Fibroblast of skin of back (primary cell): ENCODE measurements around the gene MINPP1. TPM values are rescaled to one million over a fixed set of nuclear protein-coding genes. Genes with fewer than 3 reads are reported as not detected.
"Not testable (repeated sequence)": the region's sequence is repeated elsewhere in the genome, so short reads cannot be mapped to it uniquely, and the experiment has no call there.

Experiments used
- DNase-seq: peaks from one replicate; pipeline ENCODE4 v3.0.0-alpha.2; 2013
- polyA plus RNA-seq, 2 experiments: library from polyadenylated mRNA; unstranded; fragments of 120-200 nt; gene quantifications; one replicate each; pipeline ENCODE4 v1.2.1, GENCODE V29; 2013; ENCODE audit not compliant: insufficient read length in 2 of 2

The MINPP1 gene
- polyA plus RNA-seq (2013, experiment 1 of 2; ENCODE audit: insufficient read length): 19.3 TPM
- polyA plus RNA-seq (2013, experiment 2 of 2; ENCODE audit: insufficient read length): 18.8 TPM

- DNase-seq: peak; percentile 84
Observed at GRCh38 chr10:87504640-87505365, at the start of gene MINPP1. Gene MINPP1 (plus strand): TSS chr10:87504893. CDS start chr10:87504916, 23 bp downstream.

- not testable (repeated sequence) for DNase-seq
Observed at GRCh38 chr10:87456586-87457220, 48.0 kb upstream of the MINPP1 start.

GRCh38 chr10:87461751-87462150 is 42.9 kb upstream of the MINPP1 start:
- DNase-seq: not testable (repeated sequence)

- DNase-seq: not testable (repeated sequence)
Observed at GRCh38 chr10:87466849-87467248, 37.8 kb upstream of the MINPP1 start.

- not testable (repeated sequence) for DNase-seq
Observed at GRCh38 chr10:87488733-87489132, 16.0 kb upstream of the MINPP1 start.

- DNase-seq: not testable (repeated sequence)
Observed at GRCh38 chr10:87490285-87490684, 14.4 kb upstream of the MINPP1 start.

- not testable (repeated sequence) for DNase-seq
Observed at GRCh38 chr10:87492450-87492849, 12.2 kb upstream of the MINPP1 start.

- not testable (repeated sequence) for DNase-seq
Observed at GRCh38 chr10:87495446-87495845, 9.2 kb upstream of the MINPP1 start.

GRCh38 chr10:87497386-87497785 is 7.3 kb upstream of the MINPP1 start:
- not testable (repeated sequence) for DNase-seq

- DNase-seq: peak; percentile 12
Observed at GRCh38 chr10:87498106-87498789, 6.4 kb upstream of the MINPP1 start.

GRCh38 chr10:87500646-87501048 is 4.0 kb upstream of the MINPP1 start:
- no peak for DNase-seq

GRCh38 chr10:87503401-87503800 is 1.3 kb upstream of the MINPP1 start:
- DNase-seq: no peak

GRCh38 chr10:87503886-87504285 is 807 bp upstream of the MINPP1 start:
- peak; percentile 28 for DNase-seq

- no peak for DNase-seq
Observed at GRCh38 chr10:87504307-87504639, 420 bp upstream of the MINPP1 start.

- peak; percentile 56 for DNase-seq
Observed at GRCh38 chr10:87505366-87506111, 846 bp downstream of the MINPP1 start.

- DNase-seq: no peak
Observed at GRCh38 chr10:87506956-87507355, 2.3 kb downstream of the MINPP1 start.

- DNase-seq: no peak
Observed at GRCh38 chr10:87507879-87508483, 3.3 kb downstream of the MINPP1 start.

- DNase-seq: no peak
Observed at GRCh38 chr10:87508837-87509236, 4.1 kb downstream of the MINPP1 start.

GRCh38 chr10:87510025-87510424 is 5.3 kb downstream of the MINPP1 start:
- DNase-seq: no peak

- no peak for DNase-seq
Observed at GRCh38 chr10:87511526-87511925, 6.8 kb downstream of the MINPP1 start.

GRCh38 chr10:87518937-87519336 is 14.2 kb downstream of the MINPP1 start:
- no peak for DNase-seq

GRCh38 chr10:87519582-87519981 is 14.9 kb downstream of the MINPP1 start:
- DNase-seq: no peak
